Measurements from ENCODE around the gene POLR1A. TPM values are rescaled to one million over a fixed set of nuclear protein-coding genes. Genes with fewer than 3 reads are reported as not detected.
A peak's percentile ranks its signal among the peaks of the same experiment; 100 is the strongest.

POLR1A gene
- total and polyA plus RNA-seq, 4 donors = 5.5 to 39.1 (median 9.7) TPM

GRCh38 chr2:86074256-86074655 is 31.4 kb downstream of the POLR1A start:
- DNase-seq (no peak), ATAC-seq (ENCODE audit: insufficient read depth, low FRiP score) (no peak)
- H3K9ac ChIP-seq (ENCODE audit: insufficient read depth in 1 of 2, low read length in 2 of 2) = no peak overlapping the region
- peaks cover 0 to 8% (median 0%) of the 10 kb centered on the region in 5 donors for H3K4me1 ChIP-seq (ENCODE audit: control insufficient read depth in 5 of 5, insufficient read depth in 5 of 5, low read length in 5 of 5)
- H3K9me3 ChIP-seq (ENCODE audit: control insufficient read depth in 4 of 4, insufficient read depth in 3 of 4, low read length in 3 of 4) = peaks cover 0 to 4% (median 0%) of the 10 kb centered on the region in 4 donors
- no peaks in the 10 kb centered on the region for H3K27me3 ChIP-seq (ENCODE audit: control insufficient read depth in 3 of 3, insufficient read depth in 3 of 3, low read length in 2 of 3)
- no peak for TF ChIP-seq CTCF (IDR thresholded peaks at IDR 0.05; ENCODE audit: control extremely low read depth, extremely low read depth)
- 95 to 99% methylated on average over 3 of the region's 3 CpGs for WGBS, 2 donors
- H3K36me3 ChIP-seq (ENCODE audit: control insufficient read depth in 4 of 4, insufficient read depth in 4 of 4, low read length in 4 of 4) = peaks cover 41 to 53% (median 46%) of the 10 kb centered on the region in 4 donors
- H3K4me3 ChIP-seq = no peak overlapping the region
- no peak overlapping the region for H3K27ac ChIP-seq (ENCODE audit: low read depth in 1 of 2, low read length in 1 of 2)

- H3K36me3 ChIP-seq (ENCODE audit: control insufficient read depth in 4 of 4, insufficient read depth in 4 of 4, low read length in 4 of 4) = peaks cover 45 to 55% (median 48%) of the 10 kb centered on the region in 4 donors
- no peak overlapping the region for H3K9ac ChIP-seq (ENCODE audit: insufficient read depth in 1 of 2, low read length in 2 of 2)
- no peaks in the 10 kb centered on the region for H3K27me3 ChIP-seq (ENCODE audit: control insufficient read depth in 3 of 3, insufficient read depth in 3 of 3, low read length in 2 of 3)
- H3K4me1 ChIP-seq (ENCODE audit: control insufficient read depth in 5 of 5, insufficient read depth in 5 of 5, low read length in 5 of 5) = peaks cover 0 to 8% (median 0%) of the 10 kb centered on the region in 5 donors
- H3K4me3 ChIP-seq = no peak overlapping the region
- peaks cover 0 to 4% (median 0%) of the 10 kb centered on the region in 4 donors for H3K9me3 ChIP-seq (ENCODE audit: control insufficient read depth in 4 of 4, insufficient read depth in 3 of 4, low read length in 3 of 4)
- ATAC-seq (ENCODE audit: insufficient read depth, low FRiP score) = no peak
- no peak for TF ChIP-seq CTCF (IDR thresholded peaks at IDR 0.05; ENCODE audit: control extremely low read depth, extremely low read depth)
- DNase-seq = no peak
- no peak overlapping the region for H3K27ac ChIP-seq (ENCODE audit: low read depth in 1 of 2, low read length in 1 of 2)
- WGBS, 2 donors = 88 to 91% methylated on average over 1 of the region's 1 CpG
These were observed 32.5 kb downstream of the POLR1A start for GRCh38 chr2:86073225-86073624.

GRCh38 chr2:86072271-86072858 is 33.3 kb downstream of the POLR1A start:
- peak; percentile 36 for ATAC-seq (ENCODE audit: insufficient read depth, low FRiP score)
- H3K4me1 ChIP-seq (ENCODE audit: control insufficient read depth in 5 of 5, insufficient read depth in 5 of 5, low read length in 5 of 5) = peaks cover 0 to 9% (median 0%) of the 10 kb centered on the region in 5 donors
- peak in 1 of 3 donors; percentile 17 for DNase-seq
- 26 to 41% methylated on average over 9 of the region's 9 CpGs for WGBS, 2 donors
- H3K36me3 ChIP-seq (ENCODE audit: control insufficient read depth in 4 of 4, insufficient read depth in 4 of 4, low read length in 4 of 4) = peaks cover 41 to 51% (median 45%) of the 10 kb centered on the region in 4 donors
- TF ChIP-seq CTCF (IDR thresholded peaks at IDR 0.05; ENCODE audit: control extremely low read depth, extremely low read depth) = no peak
- H3K4me3 ChIP-seq = no peak overlapping the region
- peaks cover 0 to under 1% (median 0%) of the 10 kb centered on the region in 4 donors for H3K9me3 ChIP-seq (ENCODE audit: control insufficient read depth in 4 of 4, insufficient read depth in 3 of 4, low read length in 3 of 4)
- H3K27ac ChIP-seq (ENCODE audit: low read depth in 1 of 2, low read length in 1 of 2) = peak overlapping the region in 1 of 2 donors; percentile 76
- H3K9ac ChIP-seq (ENCODE audit: insufficient read depth in 1 of 2, low read length in 2 of 2) = no peak overlapping the region
- H3K27me3 ChIP-seq (ENCODE audit: control insufficient read depth in 3 of 3, insufficient read depth in 3 of 3, low read length in 2 of 3) = no peaks in the 10 kb centered on the region

Data from lung (tissue), 12 donors.